HCT116 (cell line): Measurements from ENCODE around the gene SLC44A4.

Source experiments
- EGR1 ChIP-seq: IDR thresholded peaks from 2 replicates; pipeline ENCODE4 v1.6.1; 2012; ENCODE audit warnings: low read depth
- EZH2 ChIP-seq: fragments of 200-600 bp; sonication (generic); IDR thresholded peaks from 2 replicates; pipeline ENCODE4 v1.6.1; 2017; ENCODE audit warnings: antibody characterized with exemption, mixed run types
- EZH2phosphoT487 ChIP-seq: fragments of 200-600 bp; IDR thresholded peaks from 2 replicates; pipeline ENCODE4 v1.6.1; 2018; ENCODE audit warnings: antibody characterized with exemption, borderline replicate concordance
- JUND ChIP-seq: IDR thresholded peaks from 2 replicates; pipeline ENCODE4 v1.6.1; 2012
- POLR2A ChIP-seq: IDR thresholded peaks from 2 replicates; pipeline ENCODE4 v1.7.0; 2011; ENCODE audit warnings: borderline replicate concordance; ENCODE audit not compliant: insufficient read depth, insufficient read length; ENCODE audit errors: extremely low read depth
- POLR2AphosphoS5 ChIP-seq: IDR thresholded peaks from 2 replicates; pipeline ENCODE4 v1.6.1; 2011; ENCODE audit warnings: mild to moderate bottlenecking, low read depth, low read length, moderate library complexity
- RAD21 ChIP-seq: IDR thresholded peaks from 2 replicates; pipeline ENCODE4 v1.6.1; 2012; ENCODE audit warnings: low read depth, mild to moderate bottlenecking
- YY1 ChIP-seq: IDR thresholded peaks from 2 replicates; pipeline ENCODE4 v1.6.1; 2011; ENCODE audit warnings: low read length, low read depth, moderate library complexity, mild to moderate bottlenecking; ENCODE audit not compliant: insufficient replicate concordance; ENCODE audit errors: extremely low read depth
- TF ChIP-seq, protein P1 (sequence below), 3 experiments: fragments of 200-600 bp in 1 of 3; sonication (generic) in 1 of 3; IDR thresholded peaks in 2 of 3; conservative IDR thresholded peaks in 1 of 3; 2 replicates each; pipeline ENCODE4 v1.5.1; 2012 to 2017; ENCODE audit warnings: low read depth in 2 of 3, low read length in 2 of 3, antibody characterized with exemption in 1 of 3, borderline replicate concordance in 1 of 3, control low read depth in 1 of 3, mild to moderate bottlenecking in 1 of 3, mixed read lengths in 1 of 3, mixed run types in 1 of 3, moderate library complexity in 1 of 3; ENCODE audit not compliant: insufficient read depth in 1 of 3

DNA sequence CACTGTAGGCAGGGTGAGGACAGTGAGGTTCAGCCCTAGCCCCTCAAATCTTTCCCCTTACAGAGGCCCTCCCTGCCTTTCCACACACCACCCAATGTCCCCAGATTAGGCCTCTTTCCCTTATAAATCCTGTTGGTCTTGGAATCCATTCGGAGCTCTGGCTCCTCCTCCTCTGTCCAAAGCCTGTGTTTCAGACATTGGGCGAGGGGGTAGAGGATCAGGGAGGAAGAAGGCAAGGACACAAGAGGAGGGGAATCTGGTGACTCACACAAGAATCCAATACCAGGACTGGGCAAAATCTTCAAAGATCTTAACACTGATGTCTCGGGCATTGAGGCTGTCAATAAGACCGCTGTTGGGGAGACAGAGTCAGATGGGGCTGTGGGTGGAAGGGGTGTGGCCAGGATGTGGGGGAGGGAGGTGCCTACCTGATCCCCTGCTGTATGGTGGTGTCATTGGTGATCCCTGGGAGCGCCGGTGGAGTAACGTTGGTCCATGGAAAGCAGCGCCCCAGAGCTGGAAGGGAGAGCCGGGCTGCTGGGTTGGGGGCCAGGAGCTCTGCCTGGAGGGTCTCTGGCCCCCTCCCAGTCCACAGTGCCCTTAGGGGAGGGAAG lies 7.6 kb downstream of the SLC44A4 start:
- no peak for TF ChIP-seq POLR2A
- TF ChIP-seq POLR2AphosphoS5: no peak
- TF ChIP-seq, protein P1, sequence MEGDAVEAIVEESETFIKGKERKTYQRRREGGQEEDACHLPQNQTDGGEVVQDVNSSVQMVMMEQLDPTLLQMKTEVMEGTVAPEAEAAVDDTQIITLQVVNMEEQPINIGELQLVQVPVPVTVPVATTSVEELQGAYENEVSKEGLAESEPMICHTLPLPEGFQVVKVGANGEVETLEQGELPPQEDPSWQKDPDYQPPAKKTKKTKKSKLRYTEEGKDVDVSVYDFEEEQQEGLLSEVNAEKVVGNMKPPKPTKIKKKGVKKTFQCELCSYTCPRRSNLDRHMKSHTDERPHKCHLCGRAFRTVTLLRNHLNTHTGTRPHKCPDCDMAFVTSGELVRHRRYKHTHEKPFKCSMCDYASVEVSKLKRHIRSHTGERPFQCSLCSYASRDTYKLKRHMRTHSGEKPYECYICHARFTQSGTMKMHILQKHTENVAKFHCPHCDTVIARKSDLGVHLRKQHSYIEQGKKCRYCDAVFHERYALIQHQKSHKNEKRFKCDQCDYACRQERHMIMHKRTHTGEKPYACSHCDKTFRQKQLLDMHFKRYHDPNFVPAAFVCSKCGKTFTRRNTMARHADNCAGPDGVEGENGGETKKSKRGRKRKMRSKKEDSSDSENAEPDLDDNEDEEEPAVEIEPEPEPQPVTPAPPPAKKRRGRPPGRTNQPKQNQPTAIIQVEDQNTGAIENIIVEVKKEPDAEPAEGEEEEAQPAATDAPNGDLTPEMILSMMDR (IDR thresholded peaks at IDR 0.05 in 2 of 3, conservative IDR thresholded peaks at IDR 0.05 in 1 of 3; ENCODE audit: borderline replicate concordance in 1 of 3, insufficient read depth in 1 of 3, low read depth in 2 of 3, low read length in 2 of 3): no peak
- TF ChIP-seq YY1: no peak
- no peak for TF ChIP-seq JUND
- no peak for TF ChIP-seq EZH2phosphoT487
- TF ChIP-seq EZH2: no peak
- TF ChIP-seq RAD21: no peak
- no peak for TF ChIP-seq EGR1
